H1 (cell line): ENCODE data around the gene TNNT3. TPM values are rescaled to one million over a fixed set of nuclear protein-coding genes. Genes with fewer than 3 reads are reported as not detected.

Experiments
- CTCF ChIA-PET: fragments of 300-600 bp; sonication (Branson Sonifier 250); formaldehyde crosslinking; loops from one replicate; lab custom pipeline; 2021; ENCODE audit not compliant: partially characterized antibody; lab: Charles Lee
- POLR2A ChIA-PET: fragments of 300-600 bp; sonication (Branson Sonifier 250); formaldehyde crosslinking; loops from one replicate; lab custom pipeline; 2021; ENCODE audit warnings: inconsistent platforms; ENCODE audit not compliant: partially characterized antibody; lab: Charles Lee
- DNase-seq, 2 experiments: peaks; one replicate each; pipeline versions ENCODE4 v3.0.0 to v3.0.0-alpha.2; 2010 to 2022; ENCODE audit warnings: low spot score in 2 of 2, low read depth in 1 of 2, mixed read lengths in 1 of 2
- FAIRE-seq: peaks from 2 replicates; lab custom pipeline; 2011; peaks lifted over from hg19 to GRCh38; lab: Jason Lieb, UNC
- H2AFZ ChIP-seq: 2 replicates; pipeline ENCODE4 v1.8.1; 2012; ENCODE audit warnings: low read length, inconsistent platforms
- H2AK5ac ChIP-seq: 2 replicates; pipeline ENCODE4 v1.6.1; 2013; ENCODE audit warnings: low read depth, low read length
- H2BK120ac ChIP-seq: replicated peaks from 2 replicates; pipeline ENCODE3; 2013; ENCODE audit warnings: low read depth, low read length, inconsistent platforms
- H2BK12ac ChIP-seq: 2 replicates; pipeline ENCODE4 v1.6.1; 2013; ENCODE audit warnings: low read depth, low read length
- H2BK15ac ChIP-seq: 2 replicates; pipeline ENCODE4 v1.6.1; 2013; ENCODE audit warnings: low read length
- H2BK20ac ChIP-seq: 2 replicates; pipeline ENCODE4 v1.6.1; 2013; ENCODE audit warnings: low read length
- H2BK5ac ChIP-seq: 2 replicates; pipeline ENCODE4 v1.6.1; 2013; ENCODE audit warnings: low read depth, low read length
- H3K14ac ChIP-seq: 2 replicates; pipeline ENCODE4 v1.6.1; 2013; ENCODE audit warnings: inconsistent platforms; ENCODE audit not compliant: insufficient read length
- H3K18ac ChIP-seq: 2 replicates; pipeline ENCODE4 v1.6.1; 2013; ENCODE audit warnings: low read length; ENCODE audit errors: extremely low read depth
- H3K23ac ChIP-seq: 2 replicates; pipeline ENCODE4 v1.6.1; 2013; ENCODE audit warnings: inconsistent platforms; ENCODE audit not compliant: insufficient read length
- H3K23me2 ChIP-seq: 2 replicates; pipeline ENCODE4 v1.6.1; 2013; ENCODE audit warnings: low read depth, low read length
- H3K27ac ChIP-seq: 2 replicates; pipeline ENCODE4 v1.6.1; 2011; ENCODE audit warnings: low read depth, low read length, inconsistent platforms
- H3K27me3 ChIP-seq, 4 experiments: replicated peaks in 1 of 4; 1 replicate in 1 of 4; 2 replicates in 3 of 4; pipeline versions ENCODE4 v1.6.1 to v1.8.1; 2011 to 2013; ENCODE audit warnings: low read length in 3 of 4, mild to moderate bottlenecking in 3 of 4, inconsistent platforms in 2 of 4, mixed read lengths in 2 of 4, moderate library complexity in 1 of 4; ENCODE audit not compliant: control insufficient read depth in 3 of 4, insufficient read depth in 3 of 4; ENCODE audit errors: extremely low read depth in 1 of 4
- H3K36me3 ChIP-seq, 4 experiments: 2 replicates each; pipeline versions ENCODE4 v1.6.1 to v1.8.1; 2011 to 2013; ENCODE audit warnings: mild to moderate bottlenecking in 4 of 4, low read length in 3 of 4, moderate library complexity in 2 of 4, control low read depth in 1 of 4, inconsistent platforms in 1 of 4; ENCODE audit not compliant: insufficient read depth in 4 of 4, control insufficient read depth in 2 of 4
- H3K4ac ChIP-seq: replicated peaks from 2 replicates; pipeline ENCODE3; 2013; ENCODE audit warnings: low read length, low read depth, mixed read lengths, inconsistent platforms; ENCODE audit not compliant: insufficient read length
- H3K4me1 ChIP-seq, 4 experiments: replicated peaks in 1 of 4; 1 replicate in 1 of 4; 2 replicates in 3 of 4; pipeline versions ENCODE4 v1.6.1 to v1.8.1; 2011 to 2013; ENCODE audit warnings: low read length in 3 of 4, inconsistent platforms in 2 of 4, mixed read lengths in 1 of 4; ENCODE audit not compliant: insufficient read depth in 4 of 4, control insufficient read depth in 3 of 4
- H3K4me2 ChIP-seq, 2 experiments: 2 replicates each; pipeline versions ENCODE4 v1.6.1 to v1.8.1; 2011 to 2013; ENCODE audit warnings: low read depth in 2 of 2, low read length in 2 of 2, control low read depth in 1 of 2, inconsistent platforms in 1 of 2, mild to moderate bottlenecking in 1 of 2; ENCODE audit not compliant: insufficient read depth in 1 of 2
- H3K4me3 ChIP-seq, 4 experiments: fragments of 200-600, 300-600 bp in 1 of 4; sonication (generic), shearing (Covaris generic), sonication (Bioruptor Twin) in 1 of 4; 2 replicates each; pipeline versions ENCODE4 v1.5.1 to v1.8.1; 2011 to 2016; ENCODE audit warnings: low read length in 4 of 4, low read depth in 3 of 4, control low read depth in 2 of 4, inconsistent platforms in 2 of 4, mild to moderate bottlenecking in 2 of 4, mixed read lengths in 1 of 4, moderate library complexity in 1 of 4; ENCODE audit not compliant: insufficient read depth in 2 of 4; ENCODE audit errors: extremely low read depth in 1 of 4
- H3K56ac ChIP-seq: replicated peaks from 2 replicates; pipeline ENCODE3; 2013; ENCODE audit warnings: low read depth, mild to moderate bottlenecking, mixed read lengths, low read length, inconsistent platforms; ENCODE audit not compliant: insufficient read length
- H3K79me1 ChIP-seq: 2 replicates; pipeline ENCODE4 v1.6.1; 2013; ENCODE audit warnings: low read depth, low read length, control low read depth
- H3K79me2 ChIP-seq, 2 experiments: 2 replicates each; pipeline versions ENCODE4 v1.6.1 to v1.8.1; 2012 to 2013; ENCODE audit warnings: low read length in 2 of 2, mild to moderate bottlenecking in 2 of 2, inconsistent platforms in 1 of 2; ENCODE audit not compliant: insufficient read depth in 2 of 2, control insufficient read depth in 1 of 2
- H3K9ac ChIP-seq, 4 experiments: replicated peaks in 1 of 4; 1 replicate in 1 of 4; 2 replicates in 3 of 4; pipeline versions ENCODE4 v1.6.1 to v1.8.1; 2011 to 2013; ENCODE audit warnings: low read depth in 3 of 4, low read length in 3 of 4, control low read depth in 2 of 4, mild to moderate bottlenecking in 2 of 4, moderate library complexity in 2 of 4, inconsistent platforms in 1 of 4; ENCODE audit errors: extremely low read depth in 1 of 4
- H3K9me3 ChIP-seq, 2 experiments: 2 replicates each; pipeline versions ENCODE4 v1.6.1 to v1.8.1; 2012 to 2013; ENCODE audit warnings: mild to moderate bottlenecking in 2 of 2, moderate library complexity in 2 of 2, control low read depth in 1 of 2, inconsistent platforms in 1 of 2, low read depth in 1 of 2, low read length in 1 of 2, mixed read lengths in 1 of 2; ENCODE audit not compliant: insufficient read depth in 2 of 2
- H4K20me1 ChIP-seq, 2 experiments: replicated peaks in 1 of 2; 2 replicates each; pipeline versions ENCODE3 to v1.8.1; 2011 to 2013; ENCODE audit warnings: inconsistent platforms in 2 of 2, low read length in 2 of 2, mild to moderate bottlenecking in 1 of 2; ENCODE audit not compliant: insufficient read depth in 2 of 2, control insufficient read depth in 1 of 2
- H4K5ac ChIP-seq: 2 replicates; pipeline ENCODE4 v1.6.1; 2013; ENCODE audit warnings: low read length, low read depth, mixed read lengths, inconsistent platforms; ENCODE audit not compliant: insufficient read length
- H4K8ac ChIP-seq: 2 replicates; pipeline ENCODE4 v1.8.0; 2013; ENCODE audit warnings: mild to moderate bottlenecking, moderate library complexity, low read length, inconsistent platforms; ENCODE audit not compliant: insufficient read depth; ENCODE audit errors: extremely low read depth
- H4K91ac ChIP-seq: replicated peaks from 2 replicates; pipeline ENCODE3; 2013; ENCODE audit warnings: low read length, mixed read lengths, inconsistent platforms; ENCODE audit not compliant: insufficient read length
- ASH2L ChIP-seq: fragments of 200-600, 300-600 bp; sonication (generic); IDR thresholded peaks from one replicate; pipeline ENCODE4 v1.7.1; 2017; ENCODE audit warnings: low read length
- BCL11A ChIP-seq, 2 experiments: IDR thresholded peaks; one replicate each; pipeline ENCODE4 v1.6.1; 2011; ENCODE audit warnings: low read depth in 2 of 2, low read length in 2 of 2, mild to moderate bottlenecking in 2 of 2
- CTBP2 ChIP-seq: IDR thresholded peaks from 2 replicates; pipeline ENCODE4 v1.7.0; 2011; ENCODE audit warnings: borderline replicate concordance, mild to moderate bottlenecking, moderate library complexity, mixed read lengths, low read length; ENCODE audit not compliant: insufficient read depth, insufficient read length
- GTF2F1 ChIP-seq: IDR thresholded peaks from 2 replicates; pipeline ENCODE4 v1.6.1; 2012; ENCODE audit warnings: low read depth, low read length, improper control_type of control experiment, borderline replicate concordance
- RAD21 ChIP-seq, 2 experiments: IDR thresholded peaks in 1 of 2; conservative IDR thresholded peaks in 1 of 2; 2 replicates each; pipeline ENCODE4 v1.6.1; 2011; ENCODE audit warnings: low read depth in 2 of 2, low read length in 2 of 2, improper control_type of control experiment in 1 of 2, inconsistent platforms in 1 of 2, mild to moderate bottlenecking in 1 of 2, moderate library complexity in 1 of 2
- RBBP5 ChIP-seq: IDR thresholded peaks from 2 replicates; pipeline ENCODE4 v1.7.1; 2012; ENCODE audit warnings: low read depth, mild to moderate bottlenecking, inconsistent platforms, low read length, moderate library complexity, borderline replicate concordance
- SIN3A ChIP-seq, 2 experiments: IDR thresholded peaks in 1 of 2; conservative IDR thresholded peaks in 1 of 2; 2 replicates each; pipeline ENCODE4 v1.6.1; 2011 to 2012; ENCODE audit warnings: low read length in 2 of 2, improper control_type of control experiment in 1 of 2, low read depth in 1 of 2, mild to moderate bottlenecking in 1 of 2
- TAF1 ChIP-seq: IDR thresholded peaks from 2 replicates; pipeline ENCODE4 v1.6.1; 2011; ENCODE audit warnings: mild to moderate bottlenecking, low read depth, low read length
- WGBS, 2 experiments: shearing (Covaris generic) in 1 of 2; methylation state at CpG; one replicate each; pipeline versions ENCODE4 v1.1.6 to v1.1.7; 2013 to 2015; ENCODE audit warnings: low lambda C conversion rate in 2 of 2, mixed read lengths in 2 of 2, inconsistent platforms in 1 of 2, low coverage in 1 of 2, missing lambda C conversion rate in 1 of 2; ENCODE audit not compliant: insufficient replicate concordance in 2 of 2, insufficient coverage in 1 of 2, insufficient read length in 1 of 2; ENCODE audit errors: extremely low coverage in 1 of 2, missing lambda C conversion rate in 1 of 2; 5-methylcytosine and 5-hydroxymethylcytosine counted together
- polyA plus RNA-seq, 7 experiments: library from polyadenylated mRNA; depleted of rRNA in 3 of 7; stranded (reverse) in 5 of 7; unstranded in 2 of 7; fragments of >200 nt in 5 of 7; fragments of 200-250 nt in 2 of 7; gene quantifications; 1 replicate in 5 of 7; 2 replicates in 1 of 7; 4 replicates in 1 of 7; pipeline versions ENCODE4 v1.2.1 to v1.2.3, GENCODE V29; 2011 to 2013; ENCODE audit warnings: missing spikeins in 2 of 7, mixed read lengths in 2 of 7
- total RNA-seq: library from RNA; stranded (reverse); fragmentation: NEBNext Ultra II Directional; extraction: Animal tissue kit (Norgen Biotek cat#: 25700); gene quantifications from 2 replicates; pipeline ENCODE4 v1.2.1, GENCODE V29; 2021
- TF ChIP-seq, protein P1 (sequence below), 3 experiments: IDR thresholded peaks; 1 replicate in 2 of 3; 2 replicates in 1 of 3; pipeline versions ENCODE4 v1.5.1 to v1.6.1; 2011; ENCODE audit warnings: low read length in 3 of 3, mild to moderate bottlenecking in 3 of 3, inconsistent platforms in 2 of 3, low read depth in 1 of 3, moderate library complexity in 1 of 3; ENCODE audit not compliant: insufficient read depth in 1 of 3; ENCODE audit errors: control extremely low read depth in 1 of 3
- TF ChIP-seq, protein P2 (sequence below): IDR thresholded peaks from 2 replicates; pipeline ENCODE4 v1.6.1; 2011; ENCODE audit warnings: low read depth, mild to moderate bottlenecking, low read length; ENCODE audit not compliant: insufficient read depth

The TNNT3 gene
- total and polyA plus RNA-seq, 2 of the 8 experiments (the other 6 are each of a cell fraction or from before 2014, with no cell fraction given): not detected

DNA sequence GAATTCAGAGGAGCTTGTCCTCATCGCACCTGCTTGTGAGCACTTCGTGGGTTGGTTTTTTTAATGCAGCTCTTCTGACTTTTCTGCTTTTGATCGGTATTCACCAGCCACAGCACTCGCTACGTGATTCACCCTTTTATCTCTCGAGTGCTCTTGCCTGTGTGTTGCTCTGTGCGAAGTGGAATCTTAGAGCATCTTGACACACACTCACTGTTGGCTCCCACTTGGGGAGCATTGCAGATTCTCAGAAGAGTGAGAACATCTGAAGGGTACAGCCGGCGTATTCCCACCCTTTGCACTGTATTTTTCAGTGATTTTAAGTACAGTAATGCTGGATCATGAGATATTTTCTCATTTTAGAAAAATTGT is 10.9 kb downstream of the TNNT3 start:
- no peak overlapping the region for H3K23ac ChIP-seq
- no peak overlapping the region for H3K4ac ChIP-seq
- DNase-seq: no peak
- H3K79me2 ChIP-seq: no peaks in the 10 kb centered on the region
- CTCF ChIA-PET: interaction anchor here (0.6 to 2.9 kb wide), 5 partner anchors 11 to 222 kb away, joined by 3 to 11 read pairs (median 4); partner anchors contain the start of gene TNNT3
- H4K5ac ChIP-seq: no peak overlapping the region
- H3K14ac ChIP-seq: no peak overlapping the region
- H3K23me2 ChIP-seq: peaks cover 4% of the 10 kb centered on the region; the same call in 1 of the 2 replicates
- H3K9ac ChIP-seq: no peak overlapping the region
- H2BK12ac ChIP-seq: no peak overlapping the region
- H3K56ac ChIP-seq: no peak overlapping the region
- no peak overlapping the region for H3K4me2 ChIP-seq
- no peak overlapping the region for H3K27ac ChIP-seq
- no peak overlapping the region for H4K91ac ChIP-seq
- H3K18ac ChIP-seq: no peak overlapping the region
- POLR2A ChIA-PET: no interaction called here
- H4K8ac ChIP-seq: no peak overlapping the region
- no peak overlapping the region for H3K4me3 ChIP-seq
- no peaks in the 10 kb centered on the region for H4K20me1 ChIP-seq
- no peak overlapping the region for H2AK5ac ChIP-seq
- FAIRE-seq: no peak
- no peaks in the 10 kb centered on the region for H3K79me1 ChIP-seq
- no peak overlapping the region for H2BK5ac ChIP-seq
- H3K9me3 ChIP-seq: no peaks in the 10 kb centered on the region
- peaks cover 0 to 3% (median 0%) of the 10 kb centered on the region in 4 experiments; a peak in 3 of 7 replicates for H3K4me1 ChIP-seq
- H2BK20ac ChIP-seq: no peak overlapping the region
- no peak overlapping the region for H2AFZ ChIP-seq
- H3K36me3 ChIP-seq: no peaks in the 10 kb centered on the region
- WGBS, 2 experiments: 84% methylated on average over 9 of the region's 9 CpGs; no CpG with 5 or more reads in 1 of the 2 experiments
- H3K27me3 ChIP-seq: no peaks in the 10 kb centered on the region
- no peak overlapping the region for H2BK15ac ChIP-seq
- H2BK120ac ChIP-seq: no peak overlapping the region
- TF ChIP-seq, protein P1, sequence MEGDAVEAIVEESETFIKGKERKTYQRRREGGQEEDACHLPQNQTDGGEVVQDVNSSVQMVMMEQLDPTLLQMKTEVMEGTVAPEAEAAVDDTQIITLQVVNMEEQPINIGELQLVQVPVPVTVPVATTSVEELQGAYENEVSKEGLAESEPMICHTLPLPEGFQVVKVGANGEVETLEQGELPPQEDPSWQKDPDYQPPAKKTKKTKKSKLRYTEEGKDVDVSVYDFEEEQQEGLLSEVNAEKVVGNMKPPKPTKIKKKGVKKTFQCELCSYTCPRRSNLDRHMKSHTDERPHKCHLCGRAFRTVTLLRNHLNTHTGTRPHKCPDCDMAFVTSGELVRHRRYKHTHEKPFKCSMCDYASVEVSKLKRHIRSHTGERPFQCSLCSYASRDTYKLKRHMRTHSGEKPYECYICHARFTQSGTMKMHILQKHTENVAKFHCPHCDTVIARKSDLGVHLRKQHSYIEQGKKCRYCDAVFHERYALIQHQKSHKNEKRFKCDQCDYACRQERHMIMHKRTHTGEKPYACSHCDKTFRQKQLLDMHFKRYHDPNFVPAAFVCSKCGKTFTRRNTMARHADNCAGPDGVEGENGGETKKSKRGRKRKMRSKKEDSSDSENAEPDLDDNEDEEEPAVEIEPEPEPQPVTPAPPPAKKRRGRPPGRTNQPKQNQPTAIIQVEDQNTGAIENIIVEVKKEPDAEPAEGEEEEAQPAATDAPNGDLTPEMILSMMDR (IDR thresholded peaks at IDR 0.05; ENCODE audit: control extremely low read depth in 1 of 3, insufficient read depth in 1 of 3, low read depth in 1 of 3, low read length in 3 of 3): no peak
- TF ChIP-seq RAD21 (IDR thresholded peaks at IDR 0.05 in 1 of 2, conservative IDR thresholded peaks at IDR 0.05 in 1 of 2; ENCODE audit: low read depth in 2 of 2, low read length in 2 of 2): no peak
- no peak for TF ChIP-seq GTF2F1
- TF ChIP-seq SIN3A (conservative IDR thresholded peaks at IDR 0.05 in 1 of 2, IDR thresholded peaks at IDR 0.05 in 1 of 2; ENCODE audit: low read depth in 1 of 2, low read length in 2 of 2): no peak
- no peak for TF ChIP-seq CTBP2
- TF ChIP-seq, protein P2, sequence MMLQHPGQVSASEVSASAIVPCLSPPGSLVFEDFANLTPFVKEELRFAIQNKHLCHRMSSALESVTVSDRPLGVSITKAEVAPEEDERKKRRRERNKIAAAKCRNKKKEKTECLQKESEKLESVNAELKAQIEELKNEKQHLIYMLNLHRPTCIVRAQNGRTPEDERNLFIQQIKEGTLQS: no peak
- no peak for TF ChIP-seq ASH2L
- TF ChIP-seq TAF1: no peak
- no peak for TF ChIP-seq BCL11A (IDR thresholded peaks at IDR 0.05; ENCODE audit: low read depth in 2 of 2, low read length in 2 of 2)
- TF ChIP-seq RBBP5: no peak
